ENCODE measurements around the gene CRYAA.

- TF ChIP-seq, protein P1, sequence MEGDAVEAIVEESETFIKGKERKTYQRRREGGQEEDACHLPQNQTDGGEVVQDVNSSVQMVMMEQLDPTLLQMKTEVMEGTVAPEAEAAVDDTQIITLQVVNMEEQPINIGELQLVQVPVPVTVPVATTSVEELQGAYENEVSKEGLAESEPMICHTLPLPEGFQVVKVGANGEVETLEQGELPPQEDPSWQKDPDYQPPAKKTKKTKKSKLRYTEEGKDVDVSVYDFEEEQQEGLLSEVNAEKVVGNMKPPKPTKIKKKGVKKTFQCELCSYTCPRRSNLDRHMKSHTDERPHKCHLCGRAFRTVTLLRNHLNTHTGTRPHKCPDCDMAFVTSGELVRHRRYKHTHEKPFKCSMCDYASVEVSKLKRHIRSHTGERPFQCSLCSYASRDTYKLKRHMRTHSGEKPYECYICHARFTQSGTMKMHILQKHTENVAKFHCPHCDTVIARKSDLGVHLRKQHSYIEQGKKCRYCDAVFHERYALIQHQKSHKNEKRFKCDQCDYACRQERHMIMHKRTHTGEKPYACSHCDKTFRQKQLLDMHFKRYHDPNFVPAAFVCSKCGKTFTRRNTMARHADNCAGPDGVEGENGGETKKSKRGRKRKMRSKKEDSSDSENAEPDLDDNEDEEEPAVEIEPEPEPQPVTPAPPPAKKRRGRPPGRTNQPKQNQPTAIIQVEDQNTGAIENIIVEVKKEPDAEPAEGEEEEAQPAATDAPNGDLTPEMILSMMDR (IDR thresholded peaks at IDR 0.05; ENCODE audit: control extremely low read depth in 1 of 3, insufficient read depth in 1 of 3, low read depth in 1 of 3, low read length in 3 of 3) = no peak
- no peak for TF ChIP-seq EP300 (IDR thresholded peaks at IDR 0.05; ENCODE audit: borderline replicate concordance in 1 of 2, low read depth in 2 of 2, low read length in 2 of 2)
- TF ChIP-seq POLR2AphosphoS5 (IDR thresholded peaks at IDR 0.05; ENCODE audit: low read depth, low read length) = no peak
- TF ChIP-seq ATF3 (IDR thresholded peaks at IDR 0.05; ENCODE audit: insufficient read depth, low read depth, low read length) = no peak
- TF ChIP-seq CHD2 (IDR thresholded peaks at IDR 0.05; ENCODE audit: low read length) = no peak
- TF ChIP-seq RFX5 (IDR thresholded peaks at IDR 0.05; ENCODE audit: borderline replicate concordance, low read depth, low read length) = no peak
- TF ChIP-seq EZH2 (IDR thresholded peaks at IDR 0.05; ENCODE audit: low read depth, low read length, severe bottlenecking) = no peak
- TF ChIP-seq GTF2F1 (IDR thresholded peaks at IDR 0.05; ENCODE audit: borderline replicate concordance, low read depth, low read length) = no peak
These were observed 41.8 kb downstream of the CRYAA start for GRCh38 chr21:43210454-43211071.
